ENCODE data around the gene HECTD4. TPM values are rescaled to one million over a fixed set of nuclear protein-coding genes. Genes with fewer than 3 reads are reported as not detected.

Gene HECTD4
- total and polyA plus RNA-seq, 2 of the 4 experiments (the other 2 are of a cell fraction) = 12.9 to 13.0 TPM

DNA sequence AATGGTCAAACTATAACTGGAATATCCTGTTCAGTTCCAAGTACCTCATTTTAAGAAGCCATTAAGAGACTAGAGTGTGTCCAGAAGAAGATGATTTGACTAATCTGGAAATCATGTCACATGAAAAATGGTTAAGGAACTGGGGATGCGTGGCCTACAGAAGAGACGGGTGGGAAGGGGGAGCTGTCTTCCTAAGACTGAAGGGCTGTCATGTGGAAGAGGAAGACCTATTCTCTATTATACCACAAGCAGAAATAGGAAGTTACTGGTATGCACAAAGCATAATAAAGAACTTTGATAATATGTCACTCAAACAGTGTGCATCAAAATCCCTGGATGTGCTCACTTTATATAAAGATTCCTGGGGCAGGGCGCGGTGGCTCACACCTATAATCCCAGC, 50.3 kb downstream of the HECTD4 start:
- Histone ChIP-seq H3K4me2 (ENCODE audit: low read depth, low read length) (no peak overlapping the region), H2AFZ (replicated peaks; ENCODE audit: low read length, poor library complexity) (no peak overlapping the region), H3K14ac (replicated peaks; ENCODE audit: low read depth, low read length) (no peak overlapping the region), H3K23ac (ENCODE audit: low read depth, low read length) (no peak overlapping the region), H2BK20ac (ENCODE audit: low read depth, low read length) (no peak overlapping the region), H2BK15ac (ENCODE audit: low read depth, low read length) (no peak overlapping the region), H4K8ac (ENCODE audit: low read depth in 2 of 2, low read length in 2 of 2) (no peak overlapping the region), H3K4ac (ENCODE audit: low read depth, low read length) (no peak overlapping the region), H3K18ac (ENCODE audit: low read depth, low read length) (no peak overlapping the region), H3K27ac (ENCODE audit: insufficient read depth, low read length) (no peak overlapping the region), H3K27me3 (ENCODE audit: control insufficient read depth, insufficient read depth, low read length) (no peaks in the 10 kb centered on the region), H3K36me3 (ENCODE audit: control insufficient read depth, insufficient read depth, low read length) (no peaks in the 10 kb centered on the region), H2AK9ac (replicated peaks; ENCODE audit: low read depth, low read length, poor library complexity) (no peak overlapping the region), H3K4me3 (ENCODE audit: insufficient read depth, low read depth, low read length) (no peak overlapping the region), H4K5ac (ENCODE audit: low read depth, low read length) (no peak overlapping the region), H3K9me3 (ENCODE audit: control insufficient read depth, insufficient read depth, low read length) (no peaks in the 10 kb centered on the region), H4K91ac (ENCODE audit: insufficient read depth, low read depth, low read length) (no peak overlapping the region), H2BK120ac (ENCODE audit: low read depth, low read length) (no peak overlapping the region), H3K9me1 (ENCODE audit: insufficient read depth, low read length) (no peaks in the 10 kb centered on the region; the same call in 1 of the 2 replicates), H3K79me1 (ENCODE audit: low read depth in 1 of 2, low read length in 2 of 2) (peaks cover 5 to 58% of the 10 kb centered on the region in 2 experiments; a peak in 2 of 4 replicates), H4K20me1 (ENCODE audit: insufficient read depth, low read length) (peaks cover 11% of the 10 kb centered on the region), H3K4me1 (ENCODE audit: control insufficient read depth, insufficient read depth, low read length) (no peaks in the 10 kb centered on the region), H3K9ac (ENCODE audit: low read depth, low read length) (no peak overlapping the region), H2AK5ac (ENCODE audit: low read depth, low read length) (no peak overlapping the region), H2BK5ac (ENCODE audit: low read depth, low read length, poor library complexity, severe bottlenecking) (no peak overlapping the region), H3K56ac (ENCODE audit: extremely low read depth, insufficient read depth, low read length) (no peak overlapping the region)
- CTCF ChIA-PET = no interaction called here
- ATAC-seq (ENCODE audit: low read depth) (no peak), DNase-seq (no peak)
- dilution Hi-C loops (cut with HindIII; ENCODE audit: low sequenced_read_pairs, unreplicated experiment) (no loop called here), in situ Hi-C loops (cut with MboI; ENCODE audit: low sequenced_read_pairs) (no loop called here), intact Hi-C loops (cut with micrococcal nuclease) (no loop called here)
- no CpG with 5 or more reads among the region's 4 CpGs for WGBS, 2 experiments (ENCODE audit: extremely low coverage in 2 of 2, insufficient read length in 1 of 2)
- BruUV-seq (replicated peaks) = no TSS peak
- no peak for TF ChIP-seq RCOR1 (IDR thresholded peaks at IDR 0.05; ENCODE audit: insufficient replicate concordance, low read length)
- no peak for TF ChIP-seq BHLHE40 (IDR thresholded peaks at IDR 0.05; ENCODE audit: low read depth, low read length)
- TF ChIP-seq CHD1 (IDR thresholded peaks at IDR 0.05; ENCODE audit: low read depth, low read length) = no peak
- TF ChIP-seq RFX5 (IDR thresholded peaks at IDR 0.05; ENCODE audit: low read depth, low read length) = no peak
- TF ChIP-seq, protein P1, sequence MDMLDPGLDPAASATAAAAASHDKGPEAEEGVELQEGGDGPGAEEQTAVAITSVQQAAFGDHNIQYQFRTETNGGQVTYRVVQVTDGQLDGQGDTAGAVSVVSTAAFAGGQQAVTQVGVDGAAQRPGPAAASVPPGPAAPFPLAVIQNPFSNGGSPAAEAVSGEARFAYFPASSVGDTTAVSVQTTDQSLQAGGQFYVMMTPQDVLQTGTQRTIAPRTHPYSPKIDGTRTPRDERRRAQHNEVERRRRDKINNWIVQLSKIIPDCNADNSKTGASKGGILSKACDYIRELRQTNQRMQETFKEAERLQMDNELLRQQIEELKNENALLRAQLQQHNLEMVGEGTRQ (IDR thresholded peaks at IDR 0.05; ENCODE audit: low read depth, low read length) = no peak
- TF ChIP-seq RAD21 (IDR thresholded peaks at IDR 0.05; ENCODE audit: low read length) = no peak
- TF ChIP-seq SMC3 (IDR thresholded peaks at IDR 0.05; ENCODE audit: low read depth, low read length) = no peak
- no peak for TF ChIP-seq MXI1 (IDR thresholded peaks at IDR 0.05; ENCODE audit: borderline replicate concordance, low read depth, low read length)
- TF ChIP-seq, protein P2, sequence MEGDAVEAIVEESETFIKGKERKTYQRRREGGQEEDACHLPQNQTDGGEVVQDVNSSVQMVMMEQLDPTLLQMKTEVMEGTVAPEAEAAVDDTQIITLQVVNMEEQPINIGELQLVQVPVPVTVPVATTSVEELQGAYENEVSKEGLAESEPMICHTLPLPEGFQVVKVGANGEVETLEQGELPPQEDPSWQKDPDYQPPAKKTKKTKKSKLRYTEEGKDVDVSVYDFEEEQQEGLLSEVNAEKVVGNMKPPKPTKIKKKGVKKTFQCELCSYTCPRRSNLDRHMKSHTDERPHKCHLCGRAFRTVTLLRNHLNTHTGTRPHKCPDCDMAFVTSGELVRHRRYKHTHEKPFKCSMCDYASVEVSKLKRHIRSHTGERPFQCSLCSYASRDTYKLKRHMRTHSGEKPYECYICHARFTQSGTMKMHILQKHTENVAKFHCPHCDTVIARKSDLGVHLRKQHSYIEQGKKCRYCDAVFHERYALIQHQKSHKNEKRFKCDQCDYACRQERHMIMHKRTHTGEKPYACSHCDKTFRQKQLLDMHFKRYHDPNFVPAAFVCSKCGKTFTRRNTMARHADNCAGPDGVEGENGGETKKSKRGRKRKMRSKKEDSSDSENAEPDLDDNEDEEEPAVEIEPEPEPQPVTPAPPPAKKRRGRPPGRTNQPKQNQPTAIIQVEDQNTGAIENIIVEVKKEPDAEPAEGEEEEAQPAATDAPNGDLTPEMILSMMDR (conservative IDR thresholded peaks at IDR 0.05; ENCODE audit: low read depth, low read length) = no peak
- no peak for TF ChIP-seq CEBPB (IDR thresholded peaks at IDR 0.05; ENCODE audit: low read depth, low read length)
- TF ChIP-seq MAZ (IDR thresholded peaks at IDR 0.05; ENCODE audit: borderline replicate concordance, low read depth, low read length) = no peak
- TF ChIP-seq NFE2L2 (IDR thresholded peaks at IDR 0.05; ENCODE audit: low read depth, low read length) = no peak
- no peak for TF ChIP-seq MAFK (IDR thresholded peaks at IDR 0.05; ENCODE audit: low read depth, low read length)
- TF ChIP-seq POLR2A (IDR thresholded peaks at IDR 0.05; ENCODE audit: low read depth, low read length) = no peak
- no peak for TF ChIP-seq FOS (IDR thresholded peaks at IDR 0.05; ENCODE audit: low read depth, low read length)
- TF ChIP-seq, protein P3, sequence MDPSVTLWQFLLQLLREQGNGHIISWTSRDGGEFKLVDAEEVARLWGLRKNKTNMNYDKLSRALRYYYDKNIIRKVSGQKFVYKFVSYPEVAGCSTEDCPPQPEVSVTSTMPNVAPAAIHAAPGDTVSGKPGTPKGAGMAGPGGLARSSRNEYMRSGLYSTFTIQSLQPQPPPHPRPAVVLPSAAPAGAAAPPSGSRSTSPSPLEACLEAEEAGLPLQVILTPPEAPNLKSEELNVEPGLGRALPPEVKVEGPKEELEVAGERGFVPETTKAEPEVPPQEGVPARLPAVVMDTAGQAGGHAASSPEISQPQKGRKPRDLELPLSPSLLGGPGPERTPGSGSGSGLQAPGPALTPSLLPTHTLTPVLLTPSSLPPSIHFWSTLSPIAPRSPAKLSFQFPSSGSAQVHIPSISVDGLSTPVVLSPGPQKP (IDR thresholded peaks at IDR 0.05; ENCODE audit: borderline replicate concordance, low read depth, low read length) = no peak
- POLR2A ChIA-PET (ENCODE audit: unreplicated experiment) = no interaction called here

Data from IMR-90 (cell line).